ENCODE data around the gene GSTM2.

DNA sequence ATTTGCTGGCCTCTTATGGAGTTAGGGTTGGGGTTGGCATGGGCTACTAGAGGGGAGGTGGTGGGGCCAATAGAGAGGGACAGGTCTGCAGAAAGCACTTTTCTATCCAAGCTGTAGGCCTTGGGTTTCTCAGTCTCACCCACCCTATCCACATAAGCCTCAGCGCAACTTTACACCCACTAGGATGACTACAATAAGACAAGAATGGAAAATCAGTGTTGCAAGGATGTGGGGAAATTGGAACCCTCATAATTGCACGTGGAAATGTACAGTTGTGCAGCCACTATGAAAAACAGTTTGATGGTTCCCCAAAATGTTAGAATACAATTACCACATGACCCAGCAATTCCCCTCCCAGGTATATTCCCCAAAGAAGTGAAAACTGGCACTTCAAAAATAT is 26.0 kb upstream of the GSTM2 start:
- TF ChIP-seq, protein P1, sequence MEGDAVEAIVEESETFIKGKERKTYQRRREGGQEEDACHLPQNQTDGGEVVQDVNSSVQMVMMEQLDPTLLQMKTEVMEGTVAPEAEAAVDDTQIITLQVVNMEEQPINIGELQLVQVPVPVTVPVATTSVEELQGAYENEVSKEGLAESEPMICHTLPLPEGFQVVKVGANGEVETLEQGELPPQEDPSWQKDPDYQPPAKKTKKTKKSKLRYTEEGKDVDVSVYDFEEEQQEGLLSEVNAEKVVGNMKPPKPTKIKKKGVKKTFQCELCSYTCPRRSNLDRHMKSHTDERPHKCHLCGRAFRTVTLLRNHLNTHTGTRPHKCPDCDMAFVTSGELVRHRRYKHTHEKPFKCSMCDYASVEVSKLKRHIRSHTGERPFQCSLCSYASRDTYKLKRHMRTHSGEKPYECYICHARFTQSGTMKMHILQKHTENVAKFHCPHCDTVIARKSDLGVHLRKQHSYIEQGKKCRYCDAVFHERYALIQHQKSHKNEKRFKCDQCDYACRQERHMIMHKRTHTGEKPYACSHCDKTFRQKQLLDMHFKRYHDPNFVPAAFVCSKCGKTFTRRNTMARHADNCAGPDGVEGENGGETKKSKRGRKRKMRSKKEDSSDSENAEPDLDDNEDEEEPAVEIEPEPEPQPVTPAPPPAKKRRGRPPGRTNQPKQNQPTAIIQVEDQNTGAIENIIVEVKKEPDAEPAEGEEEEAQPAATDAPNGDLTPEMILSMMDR (IDR thresholded peaks at IDR 0.05): no peak
- TF ChIP-seq POLR2A (IDR thresholded peaks at IDR 0.05): no peak

Data from adrenal gland (tissue), 5 donors.